Mucosa of gallbladder (tissue), 1 donor: ENCODE measurements around the gene PACC1. TPM values are rescaled to one million over a fixed set of nuclear protein-coding genes. Genes with fewer than 3 reads are reported as not detected.
A peak's percentile ranks its signal among the peaks of the same experiment; 100 is the strongest.
"Not testable (repeated sequence)": the region's sequence is repeated elsewhere in the genome, so short reads cannot be mapped to it uniquely, and the experiment has no call there.

Source experiments
- DNase-seq: peaks from one replicate; pipeline ENCODE4 v3.0.0-alpha.2; 2020; ENCODE audit warnings: low spot score
- total RNA-seq: library from RNA; stranded (reverse); gene quantifications from one replicate; pipeline ENCODE4 v1.2.1, GENCODE V29; 2021
- donor health status: DM: no; HTN: no; CAD: no.

The PACC1 gene
- total RNA-seq, 1 donor from 2014 or later = 4.0 TPM

- DNase-seq = no peak
Measured at GRCh38 chr1:212396638-212397037, 18.0 kb downstream of the PACC1 start.

- DNase-seq = not testable (repeated sequence)
Measured at GRCh38 chr1:212395678-212396437, 18.8 kb downstream of the PACC1 start.

GRCh38 chr1:212388985-212389716 lies 25.5 kb downstream of the PACC1 start:
- DNase-seq = no peak

GRCh38 chr1:212386029-212386428 lies 28.7 kb downstream of the PACC1 start:
- DNase-seq = no peak

- DNase-seq = no peak
Measured at GRCh38 chr1:212381397-212382035, 33.2 kb downstream of the PACC1 start.

- no peak for DNase-seq
Measured at GRCh38 chr1:212379366-212379765, 35.3 kb downstream of the PACC1 start.

GRCh38 chr1:212377644-212378043 lies 37.0 kb downstream of the PACC1 start:
- DNase-seq = no peak

- DNase-seq = no peak
Measured at GRCh38 chr1:212375986-212376385, 38.7 kb downstream of the PACC1 start.

GRCh38 chr1:212368073-212368484 lies 46.6 kb downstream of the PACC1 start:
- DNase-seq = peak; percentile 58

- no peak for DNase-seq
Measured at GRCh38 chr1:212367474-212368072, 47.1 kb downstream of the PACC1 start.

- no peak for DNase-seq
Measured at GRCh38 chr1:212366901-212367300, 47.8 kb downstream of the PACC1 start.

GRCh38 chr1:212364985-212365384 lies 49.7 kb downstream of the PACC1 start:
- DNase-seq = no peak

GRCh38 chr1:212359794-212360479 lies 54.7 kb downstream of the PACC1 start:
- no peak for DNase-seq

GRCh38 chr1:212355230-212355969 lies 59.3 kb downstream of the PACC1 start:
- DNase-seq = no peak

GRCh38 chr1:212354464-212354863 lies 60.2 kb downstream of the PACC1 start:
- DNase-seq = no peak

- DNase-seq = no peak
Measured at GRCh38 chr1:212353181-212353580, 61.5 kb downstream of the PACC1 start.

GRCh38 chr1:212351588-212352362 lies 62.9 kb downstream of the PACC1 start:
- DNase-seq = no peak

- DNase-seq = no peak
Measured at GRCh38 chr1:212346601-212347000, 68.1 kb downstream of the PACC1 start.

GRCh38 chr1:212344905-212345304 lies 69.8 kb downstream of the PACC1 start:
- DNase-seq = no peak

GRCh38 chr1:212341090-212341489 lies 73.6 kb downstream of the PACC1 start:
- no peak for DNase-seq
